NT2/D1 (cell line): ENCODE data around the gene GUF1.

ENCODE experiments used
- SUZ12 ChIP-seq: IDR thresholded peaks from 2 replicates; pipeline ENCODE4 v1.6.1; 2011; ENCODE audit not compliant: insufficient read length, insufficient read depth; ENCODE audit errors: extremely low read depth
- YY1 ChIP-seq: IDR thresholded peaks from 2 replicates; pipeline ENCODE4 v1.6.1; 2011; ENCODE audit not compliant: insufficient read length, insufficient read depth
- ZNF274 ChIP-seq: IDR thresholded peaks from 2 replicates; pipeline ENCODE4 v1.6.1; 2011; ENCODE audit warnings: mild to moderate bottlenecking, low read depth, low read length

GRCh38 chr4:44646151-44646550 lies 32.1 kb upstream of the GUF1 start:
- TF ChIP-seq SUZ12 (no peak), ZNF274 (no peak), YY1 (no peak)
